Measurements from ENCODE around the gene SNURF.
"Not testable (repeated sequence)": the region's sequence is repeated elsewhere in the genome, so short reads cannot be mapped to it uniquely, and the experiment has no call there.

SNURF gene, protein sequence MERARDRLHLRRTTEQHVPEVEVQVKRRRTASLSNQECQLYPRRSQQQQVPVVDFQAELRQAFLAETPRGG

DNA sequence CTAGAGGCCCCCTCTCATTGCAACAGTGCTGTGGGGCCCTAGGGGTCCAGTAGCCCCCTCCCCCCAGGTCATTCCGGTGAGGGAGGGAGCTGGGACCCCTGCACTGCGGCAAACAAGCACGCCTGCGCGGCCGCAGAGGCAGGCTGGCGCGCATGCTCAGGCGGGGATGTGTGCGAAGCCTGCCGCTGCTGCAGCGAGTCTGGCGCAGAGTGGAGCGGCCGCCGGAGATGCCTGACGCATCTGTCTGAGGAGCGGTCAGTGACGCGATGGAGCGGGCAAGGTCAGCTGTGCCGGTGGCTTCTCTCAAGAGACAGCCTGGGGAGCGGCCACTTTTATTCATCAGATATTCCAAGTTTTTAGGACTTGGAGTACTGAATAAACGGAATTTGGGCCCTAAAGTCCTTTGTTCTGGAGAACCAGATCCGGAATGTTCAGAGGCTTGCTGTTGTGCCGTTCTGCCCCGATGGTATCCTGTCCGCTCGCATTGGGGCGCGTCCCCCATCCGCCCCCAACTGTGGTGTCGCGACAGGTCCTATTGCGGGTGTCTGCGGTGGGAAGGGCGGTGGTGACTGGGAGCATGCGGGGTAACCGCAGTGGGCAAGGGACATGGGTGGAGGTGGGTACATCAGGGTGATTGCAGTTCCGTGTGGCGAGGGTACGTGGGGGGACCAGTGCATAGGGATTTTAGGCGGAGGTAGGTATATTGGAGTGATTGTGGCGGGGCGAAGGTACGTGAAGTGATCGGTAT is at the start of gene SNURF, which contains the start of gene SNRPN:
Gene SNURF, plus strand, starts transcription at position 205 of the 748 bp plus-strand sequence. Its CDS starts 62 bp downstream, at position 267.
Gene SNRPN, plus strand, starts transcription at position 205 of the 748 bp plus-strand sequence. CDS start 19,467 bp downstream, outside the sequence.
- DNase-seq: peak; percentile 63

DNA sequence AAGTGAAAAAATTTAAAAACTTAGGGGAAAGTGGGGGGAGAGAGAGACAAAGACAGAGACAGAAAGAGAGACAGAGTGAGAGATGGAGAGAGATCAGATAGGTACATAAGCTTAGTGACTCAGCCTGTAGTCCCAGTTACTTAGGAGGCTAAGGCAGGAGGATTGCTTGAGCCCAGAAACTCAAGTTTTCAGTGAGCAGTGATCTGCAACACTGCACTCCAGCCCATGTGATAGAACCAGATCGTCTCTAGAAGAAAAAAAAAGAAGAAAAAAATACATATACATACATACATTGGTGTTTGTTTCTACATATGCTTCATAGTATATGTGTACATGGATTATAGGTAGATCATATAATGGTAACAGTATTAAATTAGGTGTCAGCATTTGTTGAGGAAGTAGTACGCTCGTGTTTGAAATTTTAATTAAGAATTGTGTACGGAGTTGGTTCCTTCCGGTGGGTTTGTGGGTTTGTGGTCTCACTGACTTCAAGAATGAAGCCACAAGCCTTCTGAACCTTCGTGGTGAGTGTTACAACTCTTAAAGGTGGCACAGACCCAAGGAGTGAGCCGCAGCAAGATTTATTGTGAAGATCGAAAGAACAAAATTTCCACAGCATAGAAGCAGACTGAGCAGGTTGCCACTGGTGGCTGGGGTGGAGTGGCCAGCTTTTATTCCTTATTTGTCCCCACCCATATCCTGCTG is 38.3 kb upstream of the SNURF start:
- no peak for DNase-seq

DNA sequence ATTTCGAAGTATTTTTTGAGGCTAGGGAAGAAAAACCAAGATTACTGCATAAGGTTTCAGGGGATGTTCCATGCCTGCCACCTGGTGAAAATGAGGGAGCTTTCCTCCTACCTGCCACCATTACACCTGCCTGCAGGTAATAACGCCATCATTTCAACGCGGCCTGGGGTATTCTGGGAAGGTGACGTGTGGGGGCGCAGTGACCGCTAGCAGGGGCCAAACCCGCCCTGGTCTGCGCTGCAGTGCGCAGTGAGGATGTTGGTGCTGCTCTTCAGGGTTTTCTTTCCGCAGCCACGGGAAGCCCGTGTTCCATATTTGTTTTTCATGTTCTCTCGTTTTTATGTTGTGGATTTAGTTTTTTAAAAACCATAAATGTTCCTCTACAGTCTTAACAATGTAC is 37.4 kb upstream of the SNURF start:
- no peak for DNase-seq

DNA sequence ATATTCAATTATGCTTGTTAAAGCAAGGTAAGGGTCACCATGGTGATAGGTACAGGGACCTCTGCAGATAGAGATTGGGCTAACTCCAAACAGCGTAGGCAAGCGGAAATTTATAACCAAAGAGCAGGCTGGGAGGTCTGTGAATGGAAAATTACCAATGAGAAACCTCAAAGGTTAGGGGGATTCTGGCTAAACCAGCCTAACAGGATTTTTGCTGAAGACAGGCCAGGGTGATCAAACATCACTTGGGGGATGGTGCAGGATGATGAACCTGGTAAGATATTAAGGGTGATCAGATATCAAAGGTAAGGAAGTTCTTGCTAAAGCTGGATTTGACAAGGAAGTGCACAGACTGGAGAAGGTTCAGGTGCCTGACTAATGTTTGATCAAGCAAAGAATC is 35.3 kb upstream of the SNURF start:
- no peak for DNase-seq

DNA sequence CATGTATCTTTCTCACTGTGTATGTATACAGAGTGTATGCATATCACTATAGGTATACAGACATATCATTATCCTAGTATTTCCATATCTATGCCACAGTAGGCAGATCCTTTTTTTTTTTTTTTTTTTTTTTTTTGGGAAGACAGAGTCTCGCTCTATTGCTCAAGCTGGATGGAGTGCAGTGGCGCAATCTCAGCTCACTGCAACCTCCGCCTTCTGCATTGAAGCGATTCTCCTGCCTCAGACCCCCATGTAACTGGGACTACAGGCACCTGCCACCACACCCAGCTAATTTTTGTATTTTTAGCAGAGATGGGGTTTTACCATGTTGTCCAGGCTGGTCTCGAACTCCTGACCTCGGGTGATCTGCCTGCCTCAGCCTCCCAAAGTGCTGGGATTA is 32.0 kb upstream of the SNURF start:
- not testable (repeated sequence) for DNase-seq

DNA sequence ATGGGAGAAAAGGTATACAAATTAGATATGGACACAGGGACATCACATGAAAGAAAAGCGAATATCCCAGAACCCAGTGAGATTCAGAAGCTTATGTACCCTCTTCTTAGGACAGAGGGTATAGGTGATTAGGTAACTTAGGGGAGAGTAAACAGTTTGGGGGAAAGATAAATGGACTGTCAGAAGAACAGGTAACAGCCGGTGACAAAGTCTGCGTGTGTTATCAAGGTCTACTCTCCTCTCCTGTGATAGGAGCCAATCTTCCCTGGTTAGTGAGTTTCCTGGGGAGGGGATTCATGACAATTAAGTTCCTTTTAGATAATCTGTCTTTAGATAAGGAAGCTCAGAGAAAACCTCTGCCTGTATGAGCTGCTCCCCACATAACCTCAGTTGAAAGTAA is 30.6 kb upstream of the SNURF start:
- DNase-seq: no peak

DNA sequence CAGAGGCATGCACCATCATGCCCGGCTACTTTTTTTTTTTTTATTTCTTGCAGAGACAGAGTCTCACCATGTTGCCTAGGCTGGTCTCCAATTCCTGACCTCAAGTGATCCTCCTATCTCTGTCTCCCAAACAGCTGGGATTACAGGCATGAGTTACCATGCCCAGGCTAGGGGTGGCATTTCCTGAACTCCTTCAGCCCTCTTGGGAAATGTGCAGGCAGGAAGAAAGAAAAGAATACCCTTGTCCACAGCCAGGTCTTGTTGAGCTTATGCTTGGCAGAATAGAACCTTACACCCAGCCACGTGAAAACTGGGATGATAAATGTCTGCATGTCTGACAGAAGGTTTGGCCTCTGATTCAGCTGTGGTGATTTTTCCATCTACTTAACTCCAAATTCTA is 30.2 kb upstream of the SNURF start:
- DNase-seq: no peak

DNA sequence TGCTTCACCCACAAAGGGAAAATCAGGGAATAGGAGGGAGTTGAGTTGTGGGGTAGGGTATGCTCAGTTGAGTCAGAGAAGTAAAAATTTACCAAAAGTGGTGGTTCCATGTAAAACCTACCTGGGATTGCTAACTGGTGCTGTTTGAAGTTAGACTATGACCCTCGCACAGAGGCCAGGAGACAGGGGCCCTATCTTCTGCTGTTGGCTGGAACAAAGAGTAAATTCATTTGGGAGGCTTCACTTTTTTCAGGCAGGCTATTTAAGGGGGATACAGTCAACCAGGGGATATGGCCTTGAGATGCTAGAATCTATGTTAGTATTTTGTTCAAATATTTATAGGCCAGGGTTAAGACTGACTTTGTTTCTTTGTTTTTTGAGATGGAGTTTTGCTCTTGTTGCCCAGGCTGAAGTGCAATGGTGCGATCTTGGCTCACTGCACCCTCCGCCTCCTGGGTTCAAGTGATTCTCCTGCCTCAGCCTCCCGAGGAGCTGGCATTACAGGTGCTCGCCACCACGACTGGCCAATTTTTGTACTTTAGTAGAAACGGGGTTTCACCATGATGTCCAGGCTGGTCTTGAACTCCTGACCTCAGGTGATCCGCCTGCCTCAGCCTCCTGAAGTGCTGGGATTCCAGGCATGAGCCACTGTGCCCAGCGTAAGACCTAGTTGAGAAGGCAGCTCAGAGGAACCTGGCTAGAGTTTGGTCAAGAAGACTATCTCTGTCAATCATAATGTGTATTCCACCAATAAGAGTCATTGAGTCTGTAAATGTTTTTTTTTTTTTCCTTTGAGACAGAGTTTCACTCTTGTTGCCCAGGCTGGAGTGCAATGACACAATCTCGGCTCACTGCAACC is 22.7 kb upstream of the SNURF start:
- DNase-seq: not testable (repeated sequence)

DNA sequence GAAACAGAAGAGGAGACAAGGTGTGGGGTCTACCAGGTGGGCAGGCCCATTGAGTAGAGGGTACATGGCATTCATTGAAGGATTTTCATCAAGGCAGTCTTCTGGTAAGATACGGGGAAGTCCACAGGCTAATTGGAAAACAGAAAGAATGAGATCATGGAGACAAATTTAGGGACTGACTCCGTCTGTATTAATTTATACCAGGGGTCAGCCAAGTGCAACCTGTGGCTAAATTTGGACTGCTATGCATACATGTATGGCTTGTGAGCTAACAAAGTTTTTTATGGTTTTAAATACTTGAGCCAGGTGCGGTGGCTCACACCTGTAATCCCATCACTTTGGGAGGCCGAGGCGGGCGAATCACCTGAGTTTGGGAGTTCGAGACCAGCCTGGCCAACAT is 21.1 kb upstream of the SNURF start:
- DNase-seq: no peak

DNA sequence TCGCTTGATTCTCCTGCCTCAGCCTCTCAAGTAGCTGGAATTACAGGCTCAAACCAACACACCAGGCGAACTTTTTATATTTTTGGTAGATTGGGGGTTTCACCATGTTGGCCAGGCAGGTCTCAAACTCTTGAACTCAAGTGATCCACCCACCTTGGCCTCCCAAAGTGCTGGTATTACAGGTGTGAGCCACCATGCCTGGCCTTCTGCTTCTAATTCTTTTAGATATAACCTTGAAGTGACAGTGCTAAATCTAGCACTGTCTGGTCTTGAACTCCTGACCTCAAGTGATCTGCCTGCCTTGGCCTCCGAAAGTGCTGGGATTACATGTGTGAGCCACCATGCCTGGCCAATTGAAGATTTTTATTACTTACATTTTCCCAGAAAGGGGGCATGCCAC is 16.6 kb upstream of the SNURF start:
- not testable (repeated sequence) for DNase-seq

DNA sequence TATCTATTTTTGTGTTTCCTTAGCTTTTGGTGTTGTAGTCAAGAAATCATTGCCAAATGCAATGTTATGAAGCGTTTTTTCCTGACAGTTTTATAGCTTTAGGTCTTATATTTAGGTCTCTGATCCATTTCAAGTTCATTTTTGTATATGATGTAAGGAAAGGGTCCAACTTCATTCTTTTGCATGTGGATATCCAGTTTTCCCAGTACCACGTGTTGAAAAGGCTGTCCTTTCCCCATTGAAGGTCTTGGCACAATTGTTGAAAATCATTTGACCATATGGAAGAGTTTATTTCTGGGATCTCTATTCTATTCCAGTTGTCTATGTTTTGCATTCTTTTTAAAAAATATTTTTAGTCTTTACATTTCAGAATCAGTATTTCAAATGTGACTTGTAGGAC is 14.6 kb upstream of the SNURF start:
- DNase-seq: no peak

DNA sequence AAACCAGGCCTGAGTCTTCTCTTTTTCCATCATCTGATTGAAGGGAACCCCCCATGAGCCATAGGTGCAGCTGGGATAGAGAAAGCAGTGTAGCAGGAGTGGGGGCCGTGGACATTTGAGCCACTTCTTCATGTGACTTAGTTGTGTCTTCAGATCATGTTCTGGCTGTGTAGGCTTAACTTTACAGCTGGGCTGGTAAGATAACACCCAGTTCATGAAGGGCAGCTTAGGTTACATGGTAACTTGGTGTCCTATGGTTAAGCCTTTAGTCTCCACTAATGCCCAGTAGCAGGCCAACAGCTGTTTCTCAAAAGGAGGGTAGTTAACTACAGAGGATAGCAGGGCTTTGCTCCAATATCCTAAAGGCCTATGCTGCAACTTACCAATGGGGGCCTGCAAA is 11.4 kb upstream of the SNURF start:
- DNase-seq: no peak

DNA sequence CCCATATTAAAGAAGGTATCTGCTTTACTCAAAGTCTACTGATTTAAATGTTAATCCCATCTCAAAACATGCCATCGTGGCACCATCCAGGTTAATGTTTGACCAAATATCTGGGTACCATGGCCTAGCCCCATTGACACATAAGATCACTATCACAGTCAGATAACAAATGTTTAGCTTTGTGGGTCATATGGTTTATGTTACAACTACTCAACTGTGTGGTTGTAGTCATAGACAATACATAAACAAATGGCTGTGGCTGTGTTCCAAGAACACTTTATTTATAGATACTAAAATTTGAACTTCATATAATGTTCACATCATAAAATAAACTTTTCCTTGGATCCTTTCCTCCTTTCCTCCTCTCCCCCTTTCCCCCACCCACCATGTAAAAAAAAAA is 9.8 kb upstream of the SNURF start:
- no peak for DNase-seq

DNA sequence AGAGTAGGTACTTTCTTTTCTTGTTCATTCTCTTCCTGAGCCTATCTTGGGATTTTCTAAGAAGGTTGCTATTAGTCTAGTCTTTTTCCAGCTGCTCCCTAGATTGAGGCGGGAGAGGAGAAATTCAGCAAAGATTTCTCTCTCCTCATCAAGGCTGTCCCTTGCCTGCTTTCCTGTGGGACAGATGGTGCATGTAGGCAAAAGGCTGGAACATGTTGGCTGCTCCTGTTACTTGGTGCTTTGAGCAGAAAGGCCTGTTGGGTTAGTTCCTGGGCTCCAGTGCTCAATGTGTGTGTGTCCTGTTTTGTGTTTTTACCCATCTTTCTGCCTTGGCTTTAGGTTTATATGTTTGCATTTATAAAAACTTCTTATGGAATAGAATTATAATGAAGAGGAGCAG is 9.1 kb upstream of the SNURF start:
- no peak for DNase-seq

DNA sequence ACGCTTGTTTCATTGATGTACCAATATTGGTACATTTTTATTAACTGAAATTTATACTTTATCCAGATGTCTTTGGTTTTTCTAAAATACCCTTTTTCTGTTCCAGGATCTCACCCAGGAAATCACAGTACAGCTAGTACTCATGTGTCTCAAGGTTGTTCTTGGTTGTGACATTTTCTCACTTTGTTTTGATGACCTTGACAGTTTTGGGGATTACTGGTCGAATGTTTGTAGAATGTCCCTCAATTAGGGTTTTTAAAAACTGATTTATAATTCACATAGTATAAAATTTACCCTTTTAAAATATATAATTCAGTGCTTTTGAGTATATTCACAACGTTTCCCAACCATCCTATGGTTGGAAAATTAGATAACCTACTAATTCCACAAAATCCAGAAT is 6.3 kb upstream of the SNURF start:
- DNase-seq: no peak

DNA sequence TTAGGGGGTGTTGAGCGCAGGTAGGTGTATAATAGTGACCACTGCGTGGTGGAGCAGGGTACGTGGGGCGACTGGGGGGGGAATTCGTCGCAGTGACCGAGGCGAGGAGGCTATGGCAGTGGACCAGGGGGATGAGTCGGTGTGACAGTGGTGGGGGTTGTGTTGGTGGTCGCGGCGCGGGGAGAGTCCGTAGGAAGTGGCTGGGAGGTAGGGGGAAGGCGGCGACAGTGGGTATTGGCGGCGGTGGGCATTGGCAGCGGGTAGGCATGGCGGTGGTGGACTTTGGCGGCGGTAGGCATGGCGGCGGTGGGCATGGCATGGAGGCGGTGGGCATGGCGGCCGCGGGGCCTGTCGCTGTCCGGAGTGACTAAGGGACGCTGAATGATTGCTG is 739 bp downstream of the SNURF start:
- no peak for DNase-seq

DNA sequence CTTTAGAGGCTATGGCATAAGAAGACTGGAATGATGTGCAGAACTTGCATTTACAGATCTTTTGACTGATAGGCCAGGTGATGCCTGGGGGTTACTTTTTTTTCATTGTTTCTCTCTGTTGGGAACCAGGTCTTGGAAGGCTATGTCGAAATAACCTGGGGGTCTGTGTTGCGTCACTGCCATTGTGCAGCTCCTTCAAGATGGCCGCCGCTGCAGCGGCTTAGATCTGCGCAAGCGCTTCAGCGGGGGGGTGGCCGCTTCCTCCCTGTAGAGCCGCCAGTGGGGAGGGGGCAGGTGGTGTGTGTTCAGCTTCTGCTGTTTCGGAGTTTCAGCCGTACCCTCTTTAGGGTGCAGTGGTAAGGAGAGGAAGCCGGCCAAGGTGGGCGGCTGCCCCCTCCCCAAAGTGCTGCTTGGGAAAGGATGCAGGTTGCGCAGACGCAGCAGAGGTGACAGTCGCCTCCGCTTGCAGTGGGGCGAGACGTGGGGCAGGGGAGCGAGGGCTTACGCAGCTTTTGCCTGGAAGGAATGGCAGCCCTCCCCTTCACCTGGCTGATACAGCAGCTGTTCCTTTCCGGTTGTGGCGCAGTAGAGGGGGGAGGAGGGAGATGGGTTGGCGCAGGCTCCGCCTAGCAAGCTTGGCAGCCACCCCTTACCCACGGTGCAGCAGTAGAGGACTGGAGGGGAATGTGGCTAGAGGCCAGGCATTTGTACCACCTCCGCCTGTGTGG is 1.5 kb downstream of the SNURF start:
- DNase-seq: peak; percentile 62

DNA sequence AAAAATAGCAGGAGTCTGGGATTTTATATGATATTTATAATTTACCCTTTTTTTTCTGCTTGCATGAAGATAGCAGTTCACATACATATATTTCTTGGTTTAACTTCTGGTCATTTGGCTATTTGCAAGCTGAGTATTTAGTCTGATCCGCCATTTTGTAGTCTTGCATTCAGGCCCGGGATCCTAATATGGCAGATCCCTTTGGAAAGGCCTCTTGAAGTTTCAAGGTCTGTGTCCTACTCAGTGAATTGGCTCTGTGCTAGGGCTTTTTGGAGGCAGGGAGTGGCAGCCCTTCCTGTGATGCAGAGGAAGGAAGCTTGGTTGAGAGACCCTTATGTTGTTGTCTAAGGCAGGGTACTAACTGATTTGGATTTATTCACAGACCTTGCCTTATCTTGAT is 2.9 kb downstream of the SNURF start:
- DNase-seq: no peak

DNA sequence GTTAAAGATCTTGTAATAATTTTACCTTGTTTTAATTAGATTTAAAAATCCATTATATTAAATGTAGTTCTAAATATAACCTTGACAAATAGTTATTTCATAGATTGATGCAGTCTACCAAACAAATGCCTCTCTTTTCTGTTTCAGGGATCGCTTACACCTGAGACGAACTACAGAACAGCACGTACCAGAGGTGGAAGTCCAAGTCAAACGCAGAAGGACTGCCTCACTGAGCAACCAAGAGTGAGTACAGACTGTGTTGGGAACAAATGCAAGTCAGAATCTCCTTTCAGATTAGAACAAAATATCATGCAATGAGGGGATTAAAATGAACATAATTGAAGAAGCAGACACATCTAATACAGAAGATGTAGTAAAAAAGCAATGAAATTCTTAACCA is 7.2 kb downstream of the SNURF start:
- no peak for DNase-seq

DNA sequence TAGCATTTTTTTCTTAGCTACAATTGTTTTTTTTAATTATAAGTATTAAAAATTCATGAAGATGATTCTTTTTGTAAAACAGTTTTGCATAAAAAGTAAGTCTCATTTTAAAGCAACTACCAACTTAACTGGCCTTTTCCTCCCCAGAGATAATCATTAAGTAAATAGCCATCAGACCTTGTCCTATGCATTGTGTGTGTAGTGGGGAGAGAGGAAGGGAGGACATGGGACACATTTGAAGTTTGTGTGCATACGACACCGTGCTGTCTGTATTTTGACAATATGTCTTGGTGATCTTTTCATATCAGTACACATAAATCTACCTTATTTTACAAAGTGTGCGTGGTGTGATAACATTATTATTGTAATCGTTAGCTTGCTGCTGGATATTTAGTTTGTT is 8.1 kb downstream of the SNURF start:
- DNase-seq: no peak

DNA sequence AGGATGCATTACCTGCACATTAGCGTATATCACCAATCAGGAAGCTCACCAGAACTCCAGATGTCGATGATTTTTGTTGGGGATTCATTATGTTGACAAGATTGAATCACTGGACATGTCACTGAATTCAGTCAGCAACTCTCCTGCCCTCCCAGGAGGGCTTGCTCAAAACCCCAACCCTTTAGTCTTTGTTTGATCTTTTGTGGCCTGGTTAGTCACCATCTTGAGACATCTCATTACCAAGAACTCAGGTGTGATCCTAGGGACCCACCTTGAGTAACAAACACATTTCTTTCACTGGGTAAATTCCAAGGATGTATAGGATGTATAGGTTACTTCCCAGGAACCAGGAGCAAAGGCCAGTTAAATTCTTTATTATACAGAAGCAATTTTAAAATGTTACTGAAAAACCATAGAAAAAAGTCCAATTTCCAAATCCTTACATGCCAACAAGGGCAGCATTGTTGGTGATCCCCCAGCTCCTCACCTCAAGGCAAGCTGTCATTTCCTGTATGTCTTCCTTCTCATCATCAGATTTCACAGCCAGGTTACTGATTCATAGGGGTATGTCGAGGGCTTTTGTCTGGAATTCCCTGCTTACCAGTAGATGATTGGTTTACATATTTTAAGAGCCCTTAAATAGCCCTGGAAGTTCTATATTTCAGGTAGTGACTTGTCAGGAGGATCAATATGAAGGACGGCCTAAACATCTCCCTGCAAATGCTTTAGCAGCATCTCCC is 11.7 kb downstream of the SNURF start:
- no peak for DNase-seq

DNA sequence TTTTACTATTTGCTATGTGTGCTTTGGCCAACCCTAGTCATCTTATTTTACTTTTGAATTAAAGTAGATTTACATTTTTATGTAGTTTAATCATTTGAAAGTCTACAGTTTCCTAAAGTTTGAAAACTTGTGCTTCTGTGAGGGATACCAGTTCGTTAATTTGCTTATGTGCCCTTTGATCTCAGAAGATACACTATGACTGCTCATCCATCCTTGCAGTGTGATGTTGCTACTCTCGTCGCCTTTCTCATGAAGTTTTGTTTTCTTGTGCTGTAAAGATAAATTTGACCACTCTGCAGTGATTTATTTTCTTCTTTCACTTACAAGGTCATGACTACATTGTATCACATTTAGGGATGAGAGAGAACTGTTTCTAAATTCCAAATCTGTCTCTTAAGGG is 16.3 kb downstream of the SNURF start:
- no peak for DNase-seq
